Right lobe of liver (tissue), 6 donors: ENCODE measurements around the gene PLA2G12A. TPM values are rescaled to one million over a fixed set of nuclear protein-coding genes. Genes with fewer than 3 reads are reported as not detected.

ENCODE experiments used
- ATAC-seq, 4 donors: fragments of 200-7000 bp; cut with Tn5 transposase; one replicate each; pipeline ENCODE4 v1.9.1; 2020; ENCODE audit warnings: mild to moderate bottlenecking in 4 of 4, moderate library complexity in 4 of 4
- DNase-seq, 3 donors: peaks; one replicate each; pipeline ENCODE4 v3.0.0-alpha.2; 2020
- H3K27ac ChIP-seq, 3 donors: fragments of 200-600 bp; one replicate each; pipeline ENCODE4 v1.8.0; 2022
- H3K27me3 ChIP-seq, 2 donors: fragments of 200-600 bp; one replicate each; pipeline ENCODE4 v1.8.0; 2022
- H3K36me3 ChIP-seq, 4 donors: fragments of 200-600 bp; sonication (generic) in 1 of 4; one replicate each; pipeline versions ENCODE4 v1.5.1 to v1.8.0; 2017 to 2022; ENCODE audit warnings: control low read depth in 1 of 4
- H3K4me1 ChIP-seq, 4 donors: fragments of 200-600 bp; sonication (generic) in 1 of 4; one replicate each; pipeline versions ENCODE4 v1.5.1 to v1.8.0; 2017 to 2022; ENCODE audit warnings: control low read depth in 1 of 4
- H3K4me3 ChIP-seq, 3 donors: fragments of 200-600 bp; one replicate each; pipeline ENCODE4 v1.8.0; 2022
- H3K9me3 ChIP-seq, 4 donors: fragments of 200-600 bp; sonication (generic) in 1 of 4; one replicate each; pipeline versions ENCODE4 v1.5.1 to v1.8.0; 2017 to 2022; ENCODE audit warnings: control low read depth in 1 of 4
- POLR2A ChIP-seq: fragments of 450-650 bp; IDR thresholded peaks from one replicate; pipeline ENCODE4 v1.6.1; 2017; ENCODE audit warnings: antibody characterized with exemption, mild to moderate bottlenecking
- WGBS: methylation state at CpG from one replicate; pipeline ENCODE4 v1.1.6; 2018; ENCODE audit warnings: low coverage, low lambda C conversion rate; ENCODE audit not compliant: insufficient coverage; ENCODE audit errors: missing lambda C conversion rate; 5-methylcytosine and 5-hydroxymethylcytosine counted together
- intact Hi-C, 2 donors: fragments of 100-400 bp; cut with DNase I; formaldehyde crosslinking; loops; one replicate each; pipeline versions ENCODE4 v1.11.2 to v1.14.1; 2022
- total RNA-seq, 6 experiments: library from RNA; depleted of rRNA in 2 of 6; stranded (reverse); fragments of >200 nt in 2 of 6; fragmentation: NEBNext Ultra II Directional in 3 of 6; extraction: Animal tissue kit (Norgen Biotek cat#: 25700) in 3 of 6; gene quantifications; one replicate each; pipeline versions ENCODE4 v1.1.0 to v1.2.4, GENCODE V29; 2016 to 2023
- TF ChIP-seq, protein P1 (sequence below), 4 donors: fragments of 200-600 bp in 3 of 4; fragments of 450-650 bp in 1 of 4; IDR thresholded peaks; one replicate each; pipeline versions ENCODE4 v1.5.1 to v1.8.0; 2016 to 2022; ENCODE audit warnings: antibody characterized with exemption in 4 of 4, mild to moderate bottlenecking in 2 of 4
- donor health status: DM: no; HTN: yes; CAD: no.
- donor health status: DM: no; HTN: no; CAD: no.
- donor health status: DM: no; HTN: no; CAD: no.
- donor health status: DM: no; HTN: yes; CAD: no.
- donor health status: DM: no; HTN: yes; CAD: no.

PLA2G12A gene
- total RNA-seq, 6 experiments from 2014 or later, result 22.0 to 31.9 (median 27.4) TPM

- Histone ChIP-seq H3K4me3 (no peak overlapping the region), H3K4me1 (peaks cover 0 to 28% (median 13%) of the 10 kb centered on the region in 4 donors), H3K27ac (no peak overlapping the region), H3K36me3 (peaks cover 0 to 63% (median 27%) of the 10 kb centered on the region in 4 donors), H3K9me3 (no peaks in the 10 kb centered on the region), H3K27me3 (no peaks in the 10 kb centered on the region)
- intact Hi-C loops, result no loop called here
- no peak for TF ChIP-seq POLR2A
- TF ChIP-seq, protein P1, sequence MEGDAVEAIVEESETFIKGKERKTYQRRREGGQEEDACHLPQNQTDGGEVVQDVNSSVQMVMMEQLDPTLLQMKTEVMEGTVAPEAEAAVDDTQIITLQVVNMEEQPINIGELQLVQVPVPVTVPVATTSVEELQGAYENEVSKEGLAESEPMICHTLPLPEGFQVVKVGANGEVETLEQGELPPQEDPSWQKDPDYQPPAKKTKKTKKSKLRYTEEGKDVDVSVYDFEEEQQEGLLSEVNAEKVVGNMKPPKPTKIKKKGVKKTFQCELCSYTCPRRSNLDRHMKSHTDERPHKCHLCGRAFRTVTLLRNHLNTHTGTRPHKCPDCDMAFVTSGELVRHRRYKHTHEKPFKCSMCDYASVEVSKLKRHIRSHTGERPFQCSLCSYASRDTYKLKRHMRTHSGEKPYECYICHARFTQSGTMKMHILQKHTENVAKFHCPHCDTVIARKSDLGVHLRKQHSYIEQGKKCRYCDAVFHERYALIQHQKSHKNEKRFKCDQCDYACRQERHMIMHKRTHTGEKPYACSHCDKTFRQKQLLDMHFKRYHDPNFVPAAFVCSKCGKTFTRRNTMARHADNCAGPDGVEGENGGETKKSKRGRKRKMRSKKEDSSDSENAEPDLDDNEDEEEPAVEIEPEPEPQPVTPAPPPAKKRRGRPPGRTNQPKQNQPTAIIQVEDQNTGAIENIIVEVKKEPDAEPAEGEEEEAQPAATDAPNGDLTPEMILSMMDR (IDR thresholded peaks at IDR 0.05), result no peak
- no peak for ATAC-seq
- no peak for DNase-seq
Measured at GRCh38 chr4:109745830-109746229, 16.0 kb upstream of the PLA2G12A start.

GRCh38 chr4:109739547-109739946, 9.7 kb upstream of the PLA2G12A start:
- intact Hi-C loops, result no loop called here
- TF ChIP-seq POLR2A, result no peak
- Histone ChIP-seq H3K4me3 (no peak overlapping the region), H3K27me3 (no peaks in the 10 kb centered on the region), H3K4me1 (peaks cover 0 to 17% (median 7%) of the 10 kb centered on the region in 4 donors), H3K9me3 (no peaks in the 10 kb centered on the region), H3K27ac (no peak overlapping the region), H3K36me3 (peaks cover 0 to 44% (median 14%) of the 10 kb centered on the region in 4 donors)
- ATAC-seq, result no peak
- DNase-seq, result no peak
- WGBS, result 80% methylated on average over 3 of the region's 3 CpGs

GRCh38 chr4:109738104-109738872, 8.4 kb upstream of the PLA2G12A start:
- intact Hi-C loops, result no loop called here
- Histone ChIP-seq H3K4me1 (peaks cover 0 to 17% (median 7%) of the 10 kb centered on the region in 4 donors), H3K4me3 (no peak overlapping the region), H3K9me3 (no peaks in the 10 kb centered on the region), H3K27ac (no peak overlapping the region), H3K36me3 (peaks cover 0 to 33% (median 14%) of the 10 kb centered on the region in 4 donors), H3K27me3 (no peaks in the 10 kb centered on the region)
- TF ChIP-seq, protein P1 (IDR thresholded peaks at IDR 0.05), result no peak
- no peak for TF ChIP-seq POLR2A
- ATAC-seq (no peak), DNase-seq (no peak)
- WGBS, result 98% methylated on average over 5 of the region's 10 CpGs

DNA sequence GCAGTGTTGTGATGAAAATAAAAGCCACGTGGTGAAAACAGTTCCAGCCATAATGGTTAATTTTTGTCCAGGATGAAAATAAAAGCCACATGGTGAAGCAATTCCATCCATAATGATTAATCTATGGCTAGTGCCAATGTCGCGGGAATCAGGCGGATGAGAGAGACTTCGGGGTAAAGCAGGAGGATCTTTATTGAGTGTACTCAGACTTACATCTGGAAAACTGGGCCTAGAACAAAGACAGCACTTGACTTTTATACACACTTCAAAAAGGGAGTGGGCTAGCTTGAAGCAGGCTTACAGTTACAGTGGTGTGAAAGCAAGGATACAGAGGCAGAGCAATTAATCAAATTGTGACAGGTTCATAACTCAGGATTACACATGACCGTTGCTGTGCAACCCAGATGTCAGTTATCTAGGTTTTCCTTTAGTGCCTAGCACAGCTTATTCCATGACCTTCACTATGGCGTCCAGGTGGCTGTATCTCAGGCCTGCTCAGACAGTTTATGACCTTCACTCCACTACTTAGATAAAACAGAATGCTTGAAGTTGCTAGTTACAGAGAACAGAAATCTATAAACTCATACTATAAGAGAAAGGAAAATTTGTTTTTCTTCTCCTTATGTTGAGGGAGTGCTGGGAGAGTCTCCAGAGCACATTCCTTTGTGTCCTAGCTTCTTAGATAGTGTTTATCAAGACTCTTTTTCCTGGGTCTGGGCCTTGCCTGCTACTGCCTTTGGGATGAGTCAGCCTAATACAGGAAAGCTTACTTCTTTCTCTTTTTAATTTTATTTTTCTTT, 5.9 kb upstream of the PLA2G12A start:
- no peaks in the 10 kb centered on the region for H3K27me3 ChIP-seq
- peaks cover 0 to 9% (median 3%) of the 10 kb centered on the region in 4 donors for H3K36me3 ChIP-seq
- H3K4me1 ChIP-seq, result peaks cover 0 to 20% (median 7%) of the 10 kb centered on the region in 4 donors
- ATAC-seq (peak; percentile 56 to 79 (median 64)), DNase-seq (no peak)
- H3K27ac ChIP-seq, result peak overlapping the region in 1 of 3 donors; percentile 23
- no peak overlapping the region for H3K4me3 ChIP-seq
- no peak for TF ChIP-seq POLR2A
- 28% methylated on average over 7 of the region's 7 CpGs for WGBS
- no peaks in the 10 kb centered on the region for H3K9me3 ChIP-seq
- intact Hi-C loops, result no loop called here

DNA sequence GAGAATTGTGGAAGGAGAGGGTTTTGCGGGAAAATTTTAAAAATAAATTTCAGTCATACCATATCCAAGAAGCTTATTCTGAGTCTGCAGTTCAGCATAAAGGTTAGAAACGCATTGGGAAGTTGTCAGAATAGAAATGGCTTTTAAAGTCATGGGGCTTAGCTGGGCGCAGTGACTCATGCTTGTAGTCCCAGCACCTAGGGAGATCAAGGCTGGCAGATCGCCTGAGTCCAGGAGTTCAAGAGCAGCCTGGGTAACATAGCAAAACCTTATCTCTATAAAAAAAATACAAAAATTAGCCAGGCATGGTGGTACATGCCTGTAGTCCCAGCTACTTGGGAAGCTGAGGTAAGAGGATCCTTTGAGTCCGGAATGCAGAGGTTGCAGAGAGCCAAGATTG, 3.9 kb upstream of the PLA2G12A start:
- 87% methylated on average over 4 of the region's 5 CpGs for WGBS
- intact Hi-C loops, result no loop called here
- H3K27me3 ChIP-seq, result no peaks in the 10 kb centered on the region
- DNase-seq, result peak in 1 of 3 donors; percentile 38
- no peak overlapping the region for H3K27ac ChIP-seq
- no peak overlapping the region for H3K4me3 ChIP-seq
- peaks cover 0 to 23% (median 7%) of the 10 kb centered on the region in 4 donors for H3K4me1 ChIP-seq
- ATAC-seq, result no peak
- no peaks in the 10 kb centered on the region for H3K36me3 ChIP-seq
- no peak for TF ChIP-seq POLR2A
- TF ChIP-seq, protein P1 (IDR thresholded peaks at IDR 0.05), result no peak
- no peaks in the 10 kb centered on the region for H3K9me3 ChIP-seq
